ENCODE data around the gene FRAS1.
"Not testable (repeated sequence)": the region's sequence is repeated elsewhere in the genome, so short reads cannot be mapped to it uniquely, and the experiment has no call there.

FRAS1 gene

GRCh38 chr4:78210694-78211410, 153.7 kb downstream of the FRAS1 start:
- in situ Hi-C loops (cut with MboI; ENCODE audit: low sequenced_read_pairs): no loop called here

- in situ Hi-C loops (cut with MboI; ENCODE audit: low sequenced_read_pairs): no loop called here
Observed at GRCh38 chr4:78213218-78213617, 156.1 kb downstream of the FRAS1 start.

- in situ Hi-C loops (cut with MboI; ENCODE audit: low sequenced_read_pairs): no loop called here
Observed at GRCh38 chr4:78214078-78214477, 157.0 kb downstream of the FRAS1 start.

GRCh38 chr4:78217557-78217956, 160.4 kb downstream of the FRAS1 start:
- in situ Hi-C loops (cut with MboI; ENCODE audit: low sequenced_read_pairs): no loop called here

- in situ Hi-C loops (cut with MboI; ENCODE audit: low sequenced_read_pairs): no loop called here
Observed at GRCh38 chr4:78218260-78218659, 161.1 kb downstream of the FRAS1 start.

GRCh38 chr4:78219825-78220224, 162.7 kb downstream of the FRAS1 start:
- in situ Hi-C loops (cut with MboI; ENCODE audit: low sequenced_read_pairs): no loop called here

- in situ Hi-C loops (cut with MboI; ENCODE audit: low sequenced_read_pairs): no loop called here
Observed at GRCh38 chr4:78220283-78220682, 163.2 kb downstream of the FRAS1 start.

GRCh38 chr4:78222575-78223186, 165.6 kb downstream of the FRAS1 start:
- in situ Hi-C loops (cut with MboI; ENCODE audit: low sequenced_read_pairs): no loop called here

- in situ Hi-C loops (cut with MboI; ENCODE audit: low sequenced_read_pairs): no loop called here
Observed at GRCh38 chr4:78225236-78225635, 168.1 kb downstream of the FRAS1 start.

- in situ Hi-C loops (cut with MboI; ENCODE audit: low sequenced_read_pairs): no loop called here
Observed at GRCh38 chr4:78226279-78226678, 169.2 kb downstream of the FRAS1 start.

GRCh38 chr4:78227411-78228057, 170.4 kb downstream of the FRAS1 start:
- in situ Hi-C loops (cut with MboI; ENCODE audit: low sequenced_read_pairs): no loop called here

GRCh38 chr4:78235800-78236199, 178.7 kb downstream of the FRAS1 start:
- in situ Hi-C loops (cut with MboI; ENCODE audit: low sequenced_read_pairs): no loop called here

GRCh38 chr4:78237360-78237759, 180.2 kb downstream of the FRAS1 start:
- in situ Hi-C loops (cut with MboI; ENCODE audit: low sequenced_read_pairs): no loop called here

- in situ Hi-C loops (cut with MboI; ENCODE audit: low sequenced_read_pairs): no loop called here
Observed at GRCh38 chr4:78242071-78242470, 184.9 kb downstream of the FRAS1 start.

- in situ Hi-C loops (cut with MboI; ENCODE audit: low sequenced_read_pairs): no loop called here
Observed at GRCh38 chr4:78244705-78245485, 187.8 kb downstream of the FRAS1 start.

GRCh38 chr4:78247536-78248285, 190.6 kb downstream of the FRAS1 start:
- in situ Hi-C loops (cut with MboI; ENCODE audit: low sequenced_read_pairs): no loop called here

- in situ Hi-C loops (cut with MboI; ENCODE audit: low sequenced_read_pairs): no loop called here
Observed at GRCh38 chr4:78250500-78250899, 193.4 kb downstream of the FRAS1 start.

- in situ Hi-C loops (cut with MboI; ENCODE audit: low sequenced_read_pairs): not testable (repeated sequence)
Observed at GRCh38 chr4:78252773-78253172, 195.7 kb downstream of the FRAS1 start.

- in situ Hi-C loops (cut with MboI; ENCODE audit: low sequenced_read_pairs): no loop called here
Observed at GRCh38 chr4:78254893-78255292, 197.8 kb downstream of the FRAS1 start.

- in situ Hi-C loops (cut with MboI; ENCODE audit: low sequenced_read_pairs): no loop called here
Observed at GRCh38 chr4:78265006-78265405, 207.9 kb downstream of the FRAS1 start.

- in situ Hi-C loops (cut with MboI; ENCODE audit: low sequenced_read_pairs): no loop called here
Observed at GRCh38 chr4:78267790-78268189, 210.7 kb downstream of the FRAS1 start.

Measured in HL-60/S4 treated with retinoic acid at 250 ng/mL for 4 days and 3 days (cell line).